ENCODE measurements around the gene MYCBP2.

DNA sequence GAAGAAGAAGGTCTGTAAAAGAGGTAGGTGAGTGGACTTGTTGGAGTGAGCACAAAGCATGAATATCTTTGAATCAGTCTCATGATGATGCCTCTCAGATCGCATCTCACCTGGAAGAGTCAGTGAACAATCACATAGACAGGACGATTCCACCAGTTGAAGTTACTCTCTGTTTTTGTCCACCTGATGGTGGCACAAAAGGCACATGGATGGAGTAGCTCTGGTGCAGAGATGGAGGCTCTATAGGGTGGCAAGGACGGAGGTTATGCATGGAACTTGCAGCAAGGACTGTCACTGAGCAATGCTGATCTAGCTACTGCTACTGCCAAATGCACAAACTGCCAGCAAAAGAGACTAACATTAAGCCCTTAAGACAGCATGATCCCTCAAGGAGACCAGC is 10.3 kb upstream of the MYCBP2 start:
- TF ChIP-seq, protein P1, sequence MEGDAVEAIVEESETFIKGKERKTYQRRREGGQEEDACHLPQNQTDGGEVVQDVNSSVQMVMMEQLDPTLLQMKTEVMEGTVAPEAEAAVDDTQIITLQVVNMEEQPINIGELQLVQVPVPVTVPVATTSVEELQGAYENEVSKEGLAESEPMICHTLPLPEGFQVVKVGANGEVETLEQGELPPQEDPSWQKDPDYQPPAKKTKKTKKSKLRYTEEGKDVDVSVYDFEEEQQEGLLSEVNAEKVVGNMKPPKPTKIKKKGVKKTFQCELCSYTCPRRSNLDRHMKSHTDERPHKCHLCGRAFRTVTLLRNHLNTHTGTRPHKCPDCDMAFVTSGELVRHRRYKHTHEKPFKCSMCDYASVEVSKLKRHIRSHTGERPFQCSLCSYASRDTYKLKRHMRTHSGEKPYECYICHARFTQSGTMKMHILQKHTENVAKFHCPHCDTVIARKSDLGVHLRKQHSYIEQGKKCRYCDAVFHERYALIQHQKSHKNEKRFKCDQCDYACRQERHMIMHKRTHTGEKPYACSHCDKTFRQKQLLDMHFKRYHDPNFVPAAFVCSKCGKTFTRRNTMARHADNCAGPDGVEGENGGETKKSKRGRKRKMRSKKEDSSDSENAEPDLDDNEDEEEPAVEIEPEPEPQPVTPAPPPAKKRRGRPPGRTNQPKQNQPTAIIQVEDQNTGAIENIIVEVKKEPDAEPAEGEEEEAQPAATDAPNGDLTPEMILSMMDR (IDR thresholded peaks at IDR 0.05; ENCODE audit: low read length), result no peak
- no peak for TF ChIP-seq EZH2 (optimal IDR thresholded peaks at IDR 0.05; ENCODE audit: low read depth, low read length)

Measured in MM.1S (cell line).